ENCODE measurements around the gene NKD1.

DNA sequence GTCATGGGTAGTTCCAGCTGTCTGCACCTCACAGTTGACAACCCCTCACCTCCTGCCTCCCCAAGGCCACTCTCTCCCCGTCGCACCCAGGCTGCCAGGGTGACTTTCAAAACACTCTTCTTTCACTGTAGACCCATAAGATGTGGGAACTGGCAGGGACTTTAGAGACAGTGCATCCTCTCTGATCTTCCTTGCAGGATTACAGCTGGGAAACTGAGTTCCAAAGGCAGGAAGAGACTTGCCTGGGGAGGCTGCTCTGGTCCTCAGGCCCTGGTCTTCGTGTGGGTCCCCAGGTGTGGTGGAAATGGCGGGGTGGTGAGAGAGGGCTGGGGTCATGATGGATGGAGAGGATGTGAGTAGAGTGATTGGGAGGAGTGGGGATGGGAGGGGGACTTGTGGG lies 21.9 kb upstream of the NKD1 start:
- TF ChIP-seq POLR2AphosphoS5 (IDR thresholded peaks at IDR 0.05) = no peak
- no peak for TF ChIP-seq EP300 (IDR thresholded peaks at IDR 0.05)
- TF ChIP-seq, protein P1, sequence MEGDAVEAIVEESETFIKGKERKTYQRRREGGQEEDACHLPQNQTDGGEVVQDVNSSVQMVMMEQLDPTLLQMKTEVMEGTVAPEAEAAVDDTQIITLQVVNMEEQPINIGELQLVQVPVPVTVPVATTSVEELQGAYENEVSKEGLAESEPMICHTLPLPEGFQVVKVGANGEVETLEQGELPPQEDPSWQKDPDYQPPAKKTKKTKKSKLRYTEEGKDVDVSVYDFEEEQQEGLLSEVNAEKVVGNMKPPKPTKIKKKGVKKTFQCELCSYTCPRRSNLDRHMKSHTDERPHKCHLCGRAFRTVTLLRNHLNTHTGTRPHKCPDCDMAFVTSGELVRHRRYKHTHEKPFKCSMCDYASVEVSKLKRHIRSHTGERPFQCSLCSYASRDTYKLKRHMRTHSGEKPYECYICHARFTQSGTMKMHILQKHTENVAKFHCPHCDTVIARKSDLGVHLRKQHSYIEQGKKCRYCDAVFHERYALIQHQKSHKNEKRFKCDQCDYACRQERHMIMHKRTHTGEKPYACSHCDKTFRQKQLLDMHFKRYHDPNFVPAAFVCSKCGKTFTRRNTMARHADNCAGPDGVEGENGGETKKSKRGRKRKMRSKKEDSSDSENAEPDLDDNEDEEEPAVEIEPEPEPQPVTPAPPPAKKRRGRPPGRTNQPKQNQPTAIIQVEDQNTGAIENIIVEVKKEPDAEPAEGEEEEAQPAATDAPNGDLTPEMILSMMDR (IDR thresholded peaks at IDR 0.05) = no peak

All from sigmoid colon (tissue), 4 donors.